DOHH2 (cell line): ENCODE results near the gene CCDC169.

Experiments used
- EZH2phosphoT487 ChIP-seq: fragments of 200-600 bp; sonication (generic); IDR thresholded peaks from 2 replicates; pipeline ENCODE4 v1.6.1; 2017; ENCODE audit warnings: borderline replicate concordance, mild to moderate bottlenecking, antibody characterized with exemption, low read length, moderate library complexity, mixed read lengths
- TF ChIP-seq, protein P1 (sequence below): fragments of 200-600 bp; sonication (generic); IDR thresholded peaks from one replicate; pipeline ENCODE4 v1.5.1; 2014; ENCODE audit warnings: antibody characterized with exemption, mild to moderate bottlenecking, low read depth, low read length; ENCODE audit not compliant: poor library complexity, severe bottlenecking

DNA sequence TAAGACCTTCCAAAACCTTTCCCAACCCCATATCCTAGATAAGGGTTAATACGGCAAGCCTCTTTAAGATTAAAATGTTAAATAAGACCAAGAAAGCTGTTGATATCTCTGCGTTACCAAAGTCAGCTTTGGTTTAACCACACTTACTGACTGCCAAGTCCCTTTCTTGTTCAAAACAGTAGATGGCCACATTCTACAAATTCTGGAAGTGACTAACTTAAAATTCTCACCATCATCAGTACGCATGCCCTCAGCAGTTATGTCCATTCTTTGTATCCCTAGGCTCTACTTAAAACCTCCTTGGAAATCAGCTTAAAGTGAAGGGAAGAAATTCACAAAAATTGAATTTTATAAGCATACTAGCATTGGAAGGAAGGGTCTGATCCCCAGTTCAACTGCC, 106.8 kb downstream of the CCDC169 start:
- TF ChIP-seq, protein P1, sequence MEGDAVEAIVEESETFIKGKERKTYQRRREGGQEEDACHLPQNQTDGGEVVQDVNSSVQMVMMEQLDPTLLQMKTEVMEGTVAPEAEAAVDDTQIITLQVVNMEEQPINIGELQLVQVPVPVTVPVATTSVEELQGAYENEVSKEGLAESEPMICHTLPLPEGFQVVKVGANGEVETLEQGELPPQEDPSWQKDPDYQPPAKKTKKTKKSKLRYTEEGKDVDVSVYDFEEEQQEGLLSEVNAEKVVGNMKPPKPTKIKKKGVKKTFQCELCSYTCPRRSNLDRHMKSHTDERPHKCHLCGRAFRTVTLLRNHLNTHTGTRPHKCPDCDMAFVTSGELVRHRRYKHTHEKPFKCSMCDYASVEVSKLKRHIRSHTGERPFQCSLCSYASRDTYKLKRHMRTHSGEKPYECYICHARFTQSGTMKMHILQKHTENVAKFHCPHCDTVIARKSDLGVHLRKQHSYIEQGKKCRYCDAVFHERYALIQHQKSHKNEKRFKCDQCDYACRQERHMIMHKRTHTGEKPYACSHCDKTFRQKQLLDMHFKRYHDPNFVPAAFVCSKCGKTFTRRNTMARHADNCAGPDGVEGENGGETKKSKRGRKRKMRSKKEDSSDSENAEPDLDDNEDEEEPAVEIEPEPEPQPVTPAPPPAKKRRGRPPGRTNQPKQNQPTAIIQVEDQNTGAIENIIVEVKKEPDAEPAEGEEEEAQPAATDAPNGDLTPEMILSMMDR, result no peak
- no peak for TF ChIP-seq EZH2phosphoT487
